HG02852 (cell line): Measurements from ENCODE around the gene ATAD3B.
"Not testable (repeated sequence)": the region's sequence is repeated elsewhere in the genome, so short reads cannot be mapped to it uniquely, and the experiment has no call there.

Experiments used
- ATAC-seq: cut with Tn5 transposase; IDR thresholded peaks from one replicate; pipeline ENCODE4 v1.9.1; 2021; ENCODE audit warnings: mild to moderate bottlenecking, moderate library complexity; ENCODE audit not compliant: unreplicated experiment

ATAD3B gene

GRCh38 chr1:1432951-1433803 is 38.4 kb upstream of the ATAD3B start:
- no peak for ATAC-seq

- ATAC-seq = no peak
These were observed 37.8 kb upstream of the ATAD3B start for GRCh38 chr1:1433804-1434130.

GRCh38 chr1:1434131-1434823 is 37.3 kb upstream of the ATAD3B start:
- ATAC-seq = no peak

GRCh38 chr1:1434824-1435105 is 36.8 kb upstream of the ATAD3B start:
- ATAC-seq = no peak

- no peak for ATAC-seq
These were observed 36.3 kb upstream of the ATAD3B start, which contains the start of gene VWA1 for GRCh38 chr1:1435106-1435903. Gene VWA1 (plus strand): TSS chr1:1435690. CDS start chr1:1435749, 59 bp downstream.

GRCh38 chr1:1435911-1436629 is 35.5 kb upstream of the ATAD3B start:
- no peak for ATAC-seq

- ATAC-seq = no peak
These were observed 34.9 kb upstream of the ATAD3B start for GRCh38 chr1:1436630-1437032.

GRCh38 chr1:1437033-1437903 is 34.3 kb upstream of the ATAD3B start:
- ATAC-seq = no peak

GRCh38 chr1:1437904-1438376 is 33.6 kb upstream of the ATAD3B start:
- no peak for ATAC-seq

GRCh38 chr1:1438531-1439381 is 32.8 kb upstream of the ATAD3B start:
- ATAC-seq = no peak

GRCh38 chr1:1439546-1440261 is 31.9 kb upstream of the ATAD3B start:
- no peak for ATAC-seq

- no peak for ATAC-seq
These were observed 31.1 kb upstream of the ATAD3B start for GRCh38 chr1:1440262-1441001.

GRCh38 chr1:1441002-1441888 is 30.3 kb upstream of the ATAD3B start:
- ATAC-seq = no peak

GRCh38 chr1:1442069-1442770 is 29.3 kb upstream of the ATAD3B start:
- ATAC-seq = no peak

GRCh38 chr1:1446631-1447030 is 24.9 kb upstream of the ATAD3B start:
- ATAC-seq = not testable (repeated sequence)

- ATAC-seq = no peak
These were observed 22.3 kb upstream of the ATAD3B start, which contains the start of gene ATAD3C for GRCh38 chr1:1449099-1449739. Gene ATAD3C (plus strand): TSS chr1:1449689. CDS start chr1:1450684, 995 bp downstream.
